ENCODE data around the gene ADCYAP1R1.
A peak's percentile ranks its signal among the peaks of the same experiment; 100 is the strongest.

ADCYAP1R1 gene

GRCh38 chr7:31056775-31057346 is 4.8 kb downstream of the ADCYAP1R1 start:
- TF ChIP-seq, protein P1, sequence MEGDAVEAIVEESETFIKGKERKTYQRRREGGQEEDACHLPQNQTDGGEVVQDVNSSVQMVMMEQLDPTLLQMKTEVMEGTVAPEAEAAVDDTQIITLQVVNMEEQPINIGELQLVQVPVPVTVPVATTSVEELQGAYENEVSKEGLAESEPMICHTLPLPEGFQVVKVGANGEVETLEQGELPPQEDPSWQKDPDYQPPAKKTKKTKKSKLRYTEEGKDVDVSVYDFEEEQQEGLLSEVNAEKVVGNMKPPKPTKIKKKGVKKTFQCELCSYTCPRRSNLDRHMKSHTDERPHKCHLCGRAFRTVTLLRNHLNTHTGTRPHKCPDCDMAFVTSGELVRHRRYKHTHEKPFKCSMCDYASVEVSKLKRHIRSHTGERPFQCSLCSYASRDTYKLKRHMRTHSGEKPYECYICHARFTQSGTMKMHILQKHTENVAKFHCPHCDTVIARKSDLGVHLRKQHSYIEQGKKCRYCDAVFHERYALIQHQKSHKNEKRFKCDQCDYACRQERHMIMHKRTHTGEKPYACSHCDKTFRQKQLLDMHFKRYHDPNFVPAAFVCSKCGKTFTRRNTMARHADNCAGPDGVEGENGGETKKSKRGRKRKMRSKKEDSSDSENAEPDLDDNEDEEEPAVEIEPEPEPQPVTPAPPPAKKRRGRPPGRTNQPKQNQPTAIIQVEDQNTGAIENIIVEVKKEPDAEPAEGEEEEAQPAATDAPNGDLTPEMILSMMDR (IDR thresholded peaks at IDR 0.05; ENCODE audit: low read depth, low read length) = no peak
- DNase-seq (ENCODE audit: low read depth in 2 of 2) = no peak
- no peak overlapping the region for H3K4me3 ChIP-seq (replicated peaks in 1 of 2; ENCODE audit: low read depth in 2 of 2, low read length in 2 of 2)

- no peak overlapping the region for H3K4me3 ChIP-seq (replicated peaks in 1 of 2; ENCODE audit: low read depth in 2 of 2, low read length in 2 of 2)
- DNase-seq (ENCODE audit: low read depth in 2 of 2) = no peak
- TF ChIP-seq, protein P1 (IDR thresholded peaks at IDR 0.05; ENCODE audit: low read depth, low read length) = no peak
These were observed 6.0 kb downstream of the ADCYAP1R1 start for GRCh38 chr7:31058122-31058521.

- no peak for DNase-seq (ENCODE audit: low read depth in 2 of 2)
- no peak overlapping the region for H3K4me3 ChIP-seq (replicated peaks in 1 of 2; ENCODE audit: low read depth in 2 of 2, low read length in 2 of 2)
- TF ChIP-seq, protein P1 (IDR thresholded peaks at IDR 0.05; ENCODE audit: low read depth, low read length) = no peak
These were observed 6.6 kb downstream of the ADCYAP1R1 start for GRCh38 chr7:31058688-31059087.

GRCh38 chr7:31059551-31059950 is 7.4 kb downstream of the ADCYAP1R1 start:
- H3K4me3 ChIP-seq (replicated peaks in 1 of 2; ENCODE audit: low read depth in 2 of 2, low read length in 2 of 2) = no peak overlapping the region
- TF ChIP-seq, protein P1 (IDR thresholded peaks at IDR 0.05; ENCODE audit: low read depth, low read length) = no peak
- no peak for DNase-seq (ENCODE audit: low read depth in 2 of 2)

- H3K4me3 ChIP-seq (replicated peaks in 1 of 2; ENCODE audit: low read depth in 2 of 2, low read length in 2 of 2) = no peak overlapping the region
- TF ChIP-seq, protein P1 (IDR thresholded peaks at IDR 0.05; ENCODE audit: low read depth, low read length) = peak; percentile 8
- no peak for DNase-seq (ENCODE audit: low read depth in 2 of 2)
These were observed 9.1 kb downstream of the ADCYAP1R1 start for GRCh38 chr7:31061185-31061584.

DNA sequence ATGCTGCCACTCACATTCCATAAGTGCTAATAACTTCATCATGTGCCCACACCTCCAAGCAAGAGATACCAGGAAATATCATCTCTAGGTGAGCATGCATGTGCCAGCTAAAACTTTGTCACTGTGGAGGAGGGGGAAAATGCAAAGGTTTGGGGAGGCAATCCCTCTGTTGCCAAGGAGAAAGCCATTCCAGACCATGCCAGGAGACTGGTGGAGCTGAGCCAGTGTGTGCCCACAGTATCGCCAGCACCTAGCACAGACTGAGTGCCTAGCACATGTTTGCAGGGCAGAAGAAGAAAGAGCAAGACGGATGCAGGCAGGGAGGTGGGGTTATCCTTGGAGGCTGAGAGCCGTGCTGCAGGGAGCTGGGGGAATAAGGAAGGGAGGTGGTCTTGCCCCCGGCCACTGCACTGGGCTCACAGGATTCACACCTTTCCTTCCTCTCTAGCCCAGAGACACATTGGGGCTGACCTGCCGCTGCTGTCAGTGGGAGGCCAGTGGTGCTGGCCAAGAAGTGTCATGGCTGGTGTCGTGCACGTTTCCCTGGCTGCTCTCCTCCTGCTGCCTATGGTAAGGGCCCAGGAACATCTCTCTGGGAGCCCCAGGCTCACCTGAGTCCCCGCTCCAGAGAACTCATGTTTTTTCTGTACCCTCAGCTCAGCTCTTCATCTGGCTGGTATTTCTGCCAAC is 10.8 kb downstream of the ADCYAP1R1 start:
- DNase-seq (ENCODE audit: low read depth in 2 of 2) = no peak
- TF ChIP-seq, protein P1 (IDR thresholded peaks at IDR 0.05; ENCODE audit: low read depth, low read length) = no peak
- H3K4me3 ChIP-seq (replicated peaks in 1 of 2; ENCODE audit: low read depth in 2 of 2, low read length in 2 of 2) = no peak overlapping the region

Measured in cardiac fibroblast (primary cell).